NCI-H748 (cell line): ENCODE measurements around the gene SH3RF1.

ENCODE experiments used
- DNase-seq: peaks from one replicate; lab custom pipeline; 2025; ENCODE audit not compliant: unreplicated experiment; lab: John Stamatoyannopoulos, UW

The SH3RF1 gene

GRCh38 chr4:169252339-169253112 is 18.2 kb downstream of the SH3RF1 start:
- no peak for DNase-seq

GRCh38 chr4:169251291-169252235 is 19.2 kb downstream of the SH3RF1 start:
- no peak for DNase-seq

GRCh38 chr4:169250796-169251195 is 20.0 kb downstream of the SH3RF1 start:
- no peak for DNase-seq

GRCh38 chr4:169249999-169250398 is 20.8 kb downstream of the SH3RF1 start:
- no peak for DNase-seq

GRCh38 chr4:169249214-169249973 is 21.4 kb downstream of the SH3RF1 start:
- DNase-seq = no peak

- DNase-seq = no peak
These were observed 22.1 kb downstream of the SH3RF1 start for GRCh38 chr4:169248645-169249044.

GRCh38 chr4:169246957-169247396 is 23.8 kb downstream of the SH3RF1 start:
- peak; percentile 33 for DNase-seq

- DNase-seq = peak; percentile 3
These were observed 24.5 kb downstream of the SH3RF1 start for GRCh38 chr4:169246279-169246678.

- DNase-seq = no peak
These were observed 25.7 kb downstream of the SH3RF1 start for GRCh38 chr4:169245061-169245460.

GRCh38 chr4:169243825-169244609 is 26.7 kb downstream of the SH3RF1 start:
- no peak for DNase-seq

GRCh38 chr4:169241464-169241863 is 29.3 kb downstream of the SH3RF1 start:
- DNase-seq = no peak

GRCh38 chr4:169239221-169239905 is 31.4 kb downstream of the SH3RF1 start:
- no peak for DNase-seq

- no peak for DNase-seq
These were observed 32.3 kb downstream of the SH3RF1 start for GRCh38 chr4:169238445-169238844.

GRCh38 chr4:169236873-169237626 is 33.7 kb downstream of the SH3RF1 start:
- DNase-seq = no peak

- DNase-seq = no peak
These were observed 34.7 kb downstream of the SH3RF1 start for GRCh38 chr4:169236078-169236477.

GRCh38 chr4:169234137-169234855 is 36.5 kb downstream of the SH3RF1 start:
- no peak for DNase-seq

- no peak for DNase-seq
These were observed 37.1 kb downstream of the SH3RF1 start for GRCh38 chr4:169233691-169234090.

- DNase-seq = no peak
These were observed 39.0 kb downstream of the SH3RF1 start for GRCh38 chr4:169231647-169232262.
